Measurements from ENCODE around the gene DMBX1. TPM values are rescaled to one million over a fixed set of nuclear protein-coding genes. Genes with fewer than 3 reads are reported as not detected.

DMBX1 gene
- polyA plus RNA-seq, 2 of the 4 experiments (the other 2 are of a cell fraction): 0.44 to 2.2 TPM

DNA sequence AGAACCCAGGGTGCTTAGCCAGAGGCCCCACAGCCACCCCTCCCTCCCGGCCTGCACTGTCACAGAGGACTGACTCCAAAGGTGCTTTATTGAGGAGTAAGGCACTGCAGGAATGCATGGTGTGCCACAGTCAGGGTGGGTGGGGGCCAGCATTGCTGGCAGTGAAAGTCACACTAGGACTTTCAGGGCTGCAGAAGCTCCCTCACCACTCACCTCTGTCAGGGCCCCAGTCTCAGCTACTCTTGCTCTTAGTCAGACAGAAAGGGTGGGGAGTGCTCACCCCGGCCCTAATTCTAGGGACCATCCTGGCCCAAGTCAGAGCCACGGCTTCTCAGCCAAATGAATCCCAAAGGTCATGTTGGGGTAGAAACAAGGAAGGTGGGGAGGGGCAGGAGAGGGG lies 42.5 kb downstream of the DMBX1 start:
- WGBS (ENCODE audit: missing lambda C conversion rate): 71% methylated on average over 2 of the region's 3 CpGs
- ChIA-PET CTCF (interaction anchor here (1.0 to 11.5 kb wide), 11 partner anchors 13 to 193 kb away, joined by 3 to 235 read pairs (median 5); partner anchors contain the start of genes DMBX1 and KNCN), POLR2A (interaction anchor here (1.0 kb wide), 1 partner anchor 81 kb away, joined by 3 read pairs; no protein-coding TSS in a partner anchor)
- TF ChIP-seq RAD21 (conservative IDR thresholded peaks at IDR 0.05 in 1 of 2, IDR thresholded peaks at IDR 0.05 in 1 of 2): no peak
- TF ChIP-seq, protein P1, sequence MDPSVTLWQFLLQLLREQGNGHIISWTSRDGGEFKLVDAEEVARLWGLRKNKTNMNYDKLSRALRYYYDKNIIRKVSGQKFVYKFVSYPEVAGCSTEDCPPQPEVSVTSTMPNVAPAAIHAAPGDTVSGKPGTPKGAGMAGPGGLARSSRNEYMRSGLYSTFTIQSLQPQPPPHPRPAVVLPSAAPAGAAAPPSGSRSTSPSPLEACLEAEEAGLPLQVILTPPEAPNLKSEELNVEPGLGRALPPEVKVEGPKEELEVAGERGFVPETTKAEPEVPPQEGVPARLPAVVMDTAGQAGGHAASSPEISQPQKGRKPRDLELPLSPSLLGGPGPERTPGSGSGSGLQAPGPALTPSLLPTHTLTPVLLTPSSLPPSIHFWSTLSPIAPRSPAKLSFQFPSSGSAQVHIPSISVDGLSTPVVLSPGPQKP (IDR thresholded peaks at IDR 0.05; ENCODE audit: low read depth, low read length): no peak
- TF ChIP-seq ESRRA (IDR thresholded peaks at IDR 0.05; ENCODE audit: borderline replicate concordance, low read length): no peak
- TF ChIP-seq, protein P2, sequence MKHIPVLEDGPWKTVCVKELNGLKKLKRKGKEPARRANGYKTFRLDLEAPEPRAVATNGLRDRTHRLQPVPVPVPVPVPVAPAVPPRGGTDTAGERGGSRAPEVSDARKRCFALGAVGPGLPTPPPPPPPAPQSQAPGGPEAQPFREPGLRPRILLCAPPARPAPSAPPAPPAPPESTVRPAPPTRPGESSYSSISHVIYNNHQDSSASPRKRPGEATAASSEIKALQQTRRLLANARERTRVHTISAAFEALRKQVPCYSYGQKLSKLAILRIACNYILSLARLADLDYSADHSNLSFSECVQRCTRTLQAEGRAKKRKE (CRISPR knock-in tag; IDR thresholded peaks at IDR 0.05; ENCODE audit: low read depth): no peak
- TF ChIP-seq RARB (CRISPR knock-in tag; IDR thresholded peaks at IDR 0.05): no peak
- no peak for TF ChIP-seq ZC3H11A (IDR thresholded peaks at IDR 0.05)
- no peak for TF ChIP-seq FOSL2 (IDR thresholded peaks at IDR 0.05)
- no peak for TF ChIP-seq FOSL2 (CRISPR knock-in tag; IDR thresholded peaks at IDR 0.05)
- no peak for TF ChIP-seq RCOR1 (IDR thresholded peaks at IDR 0.05; ENCODE audit: low read depth, low read length)
- no peak for TF ChIP-seq GATA3 (IDR thresholded peaks at IDR 0.05; ENCODE audit: borderline replicate concordance)
- TF ChIP-seq NR3C1 (IDR thresholded peaks at IDR 0.05): no peak
- no peak for TF ChIP-seq KDM5A (IDR thresholded peaks at IDR 0.05)
- TF ChIP-seq ZFP36 (IDR thresholded peaks at IDR 0.05; ENCODE audit: borderline replicate concordance, partially characterized antibody): no peak
- TF ChIP-seq CHD4 (IDR thresholded peaks at IDR 0.05; ENCODE audit: borderline replicate concordance): no peak
- TF ChIP-seq JUN (IDR thresholded peaks at IDR 0.05): no peak
- no peak for TF ChIP-seq SREBF2 (IDR thresholded peaks at IDR 0.05)
- no peak for TF ChIP-seq RNF2 (IDR thresholded peaks at IDR 0.05; ENCODE audit: borderline replicate concordance, low read depth)
- TF ChIP-seq, protein P3, sequence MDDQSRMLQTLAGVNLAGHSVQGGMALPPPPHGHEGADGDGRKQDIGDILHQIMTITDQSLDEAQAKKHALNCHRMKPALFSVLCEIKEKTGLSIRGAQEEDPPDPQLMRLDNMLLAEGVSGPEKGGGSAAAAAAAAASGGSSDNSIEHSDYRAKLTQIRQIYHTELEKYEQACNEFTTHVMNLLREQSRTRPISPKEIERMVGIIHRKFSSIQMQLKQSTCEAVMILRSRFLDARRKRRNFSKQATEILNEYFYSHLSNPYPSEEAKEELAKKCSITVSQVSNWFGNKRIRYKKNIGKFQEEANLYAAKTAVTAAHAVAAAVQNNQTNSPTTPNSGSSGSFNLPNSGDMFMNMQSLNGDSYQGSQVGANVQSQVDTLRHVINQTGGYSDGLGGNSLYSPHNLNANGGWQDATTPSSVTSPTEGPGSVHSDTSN (IDR thresholded peaks at IDR 0.05): no peak
- Histone ChIP-seq H3K9me3 (no peaks in the 10 kb centered on the region), H3K27ac (no peak overlapping the region), H3K4me3 (no peak overlapping the region), H3K4me2 (no peak overlapping the region), H3K4me1 (peaks cover 11% of the 10 kb centered on the region)
- ATAC-seq (no peak), FAIRE-seq (no peak), DNase-seq (ENCODE audit: low read depth in 1 of 2, low spot score in 1 of 2) (no peak)

DNA sequence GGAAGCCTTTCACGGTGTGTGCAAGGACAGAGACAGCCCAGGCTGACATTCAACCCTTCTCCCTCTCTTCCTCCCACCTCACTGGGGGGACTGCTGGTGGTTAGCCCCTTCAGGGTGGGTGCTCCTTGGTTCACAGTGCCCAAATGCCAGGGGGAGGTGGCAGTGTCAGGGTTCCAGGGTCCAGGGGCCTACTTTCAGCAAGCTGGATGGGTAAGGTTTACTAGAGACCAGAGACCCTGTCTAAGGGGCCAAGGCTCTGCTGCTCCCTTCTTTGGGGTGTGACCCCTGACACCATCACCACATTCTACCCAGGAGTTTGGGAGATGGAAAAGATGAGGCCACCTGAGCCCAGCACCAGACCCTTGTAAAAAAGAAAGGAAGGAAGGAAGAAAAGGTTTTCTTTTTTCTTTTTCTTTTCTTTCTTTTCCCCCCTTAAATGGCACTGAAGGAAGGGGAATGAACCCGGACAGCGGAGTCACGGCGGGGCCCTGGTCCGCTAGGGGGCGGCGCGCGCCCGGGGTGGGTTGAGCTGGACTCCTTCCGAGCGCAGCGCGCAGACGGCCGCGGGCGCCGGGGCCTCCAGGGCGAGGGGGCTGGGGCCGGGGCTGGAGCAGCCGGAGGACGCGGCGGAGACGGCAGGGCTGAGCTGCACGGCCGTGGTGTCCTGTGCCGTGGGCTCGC lies 43.0 kb downstream of the DMBX1 start:
- TF ChIP-seq RAD21 (conservative IDR thresholded peaks at IDR 0.05 in 1 of 2, IDR thresholded peaks at IDR 0.05 in 1 of 2) (peak; percentile 36 to 46; a peak in 4 of 5 replicates), MAZ (IDR thresholded peaks at IDR 0.05; ENCODE audit: borderline replicate concordance, low read depth, low read length) (no peak), TFCP2L1 (CRISPR knock-in tag; IDR thresholded peaks at IDR 0.05) (no peak), CBX8 (IDR thresholded peaks at IDR 0.05) (no peak), HOXB13 (CRISPR knock-in tag; IDR thresholded peaks at IDR 0.05; ENCODE audit: low read depth) (no peak), POLR2AphosphoS2 (conservative IDR thresholded peaks at IDR 0.05; ENCODE audit: low read length) (no peak), SMC3 (IDR thresholded peaks at IDR 0.05) (peak; percentile 34), POLR2A (IDR thresholded peaks at IDR 0.05; ENCODE audit: low read length) (0 out of 2 replicates have a peak, but pooled peaks have one; percentile 26), FOSL2 (IDR thresholded peaks at IDR 0.05) (no peak), FOSL2 (CRISPR knock-in tag; IDR thresholded peaks at IDR 0.05) (no peak), EHF (CRISPR knock-in tag; IDR thresholded peaks at IDR 0.05) (no peak)
- TF ChIP-seq, protein P2 (CRISPR knock-in tag; IDR thresholded peaks at IDR 0.05; ENCODE audit: low read depth): no peak
- TF ChIP-seq, protein P4, sequence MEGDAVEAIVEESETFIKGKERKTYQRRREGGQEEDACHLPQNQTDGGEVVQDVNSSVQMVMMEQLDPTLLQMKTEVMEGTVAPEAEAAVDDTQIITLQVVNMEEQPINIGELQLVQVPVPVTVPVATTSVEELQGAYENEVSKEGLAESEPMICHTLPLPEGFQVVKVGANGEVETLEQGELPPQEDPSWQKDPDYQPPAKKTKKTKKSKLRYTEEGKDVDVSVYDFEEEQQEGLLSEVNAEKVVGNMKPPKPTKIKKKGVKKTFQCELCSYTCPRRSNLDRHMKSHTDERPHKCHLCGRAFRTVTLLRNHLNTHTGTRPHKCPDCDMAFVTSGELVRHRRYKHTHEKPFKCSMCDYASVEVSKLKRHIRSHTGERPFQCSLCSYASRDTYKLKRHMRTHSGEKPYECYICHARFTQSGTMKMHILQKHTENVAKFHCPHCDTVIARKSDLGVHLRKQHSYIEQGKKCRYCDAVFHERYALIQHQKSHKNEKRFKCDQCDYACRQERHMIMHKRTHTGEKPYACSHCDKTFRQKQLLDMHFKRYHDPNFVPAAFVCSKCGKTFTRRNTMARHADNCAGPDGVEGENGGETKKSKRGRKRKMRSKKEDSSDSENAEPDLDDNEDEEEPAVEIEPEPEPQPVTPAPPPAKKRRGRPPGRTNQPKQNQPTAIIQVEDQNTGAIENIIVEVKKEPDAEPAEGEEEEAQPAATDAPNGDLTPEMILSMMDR (IDR thresholded peaks at IDR 0.05): peak; percentile 65
- TF ChIP-seq, protein P5, sequence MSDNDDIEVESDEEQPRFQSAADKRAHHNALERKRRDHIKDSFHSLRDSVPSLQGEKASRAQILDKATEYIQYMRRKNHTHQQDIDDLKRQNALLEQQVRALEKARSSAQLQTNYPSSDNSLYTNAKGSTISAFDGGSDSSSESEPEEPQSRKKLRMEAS (IDR thresholded peaks at IDR 0.05): no peak
- ATAC-seq (peak; percentile 73 to 79), FAIRE-seq (no peak), DNase-seq (ENCODE audit: low read depth in 1 of 2, low spot score in 1 of 2) (peak; percentile 32 to 72)
- Histone ChIP-seq H3K4me1 (peaks cover 6% of the 10 kb centered on the region), H3K9me3 (no peaks in the 10 kb centered on the region), H3K4me2 (peak overlapping the region; percentile 93), H3K4me3 (peak overlapping the region; percentile 44), H3K27ac (peak overlapping the region; percentile 68 to 85; a peak in 5 of 6 replicates)
- POLR2A ChIA-PET: interaction anchor here (1.0 kb wide), 1 partner anchor 82 kb away, joined by 3 read pairs; no protein-coding TSS in a partner anchor
- CTCF ChIA-PET: interaction anchor here (0.7 to 11.5 kb wide), 18 partner anchors 10 to 196 kb away, joined by 3 to 235 read pairs (median 4); partner anchors contain the start of genes DMBX1 and KNCN
- WGBS (ENCODE audit: missing lambda C conversion rate): 1% methylated on average over 12 of the region's 31 CpGs

Data from A549 (cell line).